K562 (cell line): ENCODE results near the gene RTN4. TPM values are rescaled to one million over a fixed set of nuclear protein-coding genes. Genes with fewer than 3 reads are reported as not detected.
A peak's percentile ranks its signal among the peaks of the same experiment; 100 is the strongest.

Experiments used
- CHD7 ChIP-seq: fragments of 200-600 bp; sonication (generic); IDR thresholded peaks from one replicate; pipeline ENCODE4 v1.6.1; 2012; ENCODE audit warnings: mild to moderate bottlenecking, low read depth, low read length, inconsistent platforms
- CTBP1 ChIP-seq: fragments of 450-650 bp; IDR thresholded peaks from 2 replicates; pipeline ENCODE4 v1.6.1; 2016; ENCODE audit warnings: borderline replicate concordance
- polyA plus RNA-seq, 8 experiments: library from polyadenylated mRNA; depleted of rRNA in 4 of 8; stranded (reverse) in 5 of 8; unstranded in 3 of 8; fragments of >200 nt; fragmentation: Nextera tagmentation in 2 of 8; fragmentation: Illumina TruSeq in 1 of 8; extraction: Ambion mirVana in 2 of 8; extraction: Trizol in 1 of 8; gene quantifications; 2 replicates each; pipeline versions ENCODE4 v1.2.1 to v1.2.3, GENCODE V29; 2011 to 2014; ENCODE audit warnings: inconsistent platforms in 1 of 8, missing spikeins in 1 of 8
- total RNA-seq, 7 experiments: library from RNA; depleted of rRNA in 6 of 7; stranded (reverse); fragments of >200 nt in 6 of 7; fragmentation: Illumina TruSeq in 2 of 7; extraction: Trizol in 2 of 7; gene quantifications; 2 replicates each; pipeline versions ENCODE4 v1.2.1 to v1.2.3, GENCODE V29; 2011 to 2021; ENCODE audit warnings: low replicate concordance in 1 of 7

Gene RTN4
- total and polyA plus RNA-seq, 9 of the 15 experiments (the other 6 are each of a cell fraction or from before 2014, with no cell fraction given) = 73.0 to 248 (median 116) TPM

GRCh38 chr2:55090702-55091101 is 40.5 kb upstream of the RTN4 start (continued):
- TF ChIP-seq CHD7 (no peak), CTBP1 (peak; percentile 33; the same call in 1 of the 2 replicates)
